ENCODE data around the gene AKR1A1. TPM values are rescaled to one million over a fixed set of nuclear protein-coding genes. Genes with fewer than 3 reads are reported as not detected.
A peak's percentile ranks its signal among the peaks of the same experiment; 100 is the strongest.

The AKR1A1 gene
- total RNA-seq, 2 experiments from 2014 or later: 137 to 150 TPM

GRCh38 chr1:45535988-45536766 is 14.4 kb upstream of the AKR1A1 start:
- H3K36me3 Mint-ChIP-seq: no peaks in the 10 kb centered on the region
- no peak overlapping the region for H3K27ac Mint-ChIP-seq
- CTCF ChIA-PET: interaction anchor here (0.9 to 3.4 kb wide), 5 partner anchors 15 to 43 kb away, joined by 3 to 17 read pairs (median 5); partner anchors contain the start of gene AKR1A1
- peaks cover 31% of the 10 kb centered on the region for H3K27me3 Mint-ChIP-seq
- DNase-seq (no peak), ATAC-seq (peak; percentile 77)
- peaks cover 18% of the 10 kb centered on the region for H3K4me1 Mint-ChIP-seq
- no peak overlapping the region for H3K4me3 Mint-ChIP-seq
- H3K9me3 Mint-ChIP-seq (ENCODE audit: low read depth): no peaks in the 10 kb centered on the region

- CTCF ChIA-PET: interaction anchor here (0.9 to 3.4 kb wide), 4 partner anchors 14 to 33 kb away, joined by 3 to 17 read pairs (median 8); partner anchors contain the start of gene AKR1A1
- H3K27ac Mint-ChIP-seq: no peak overlapping the region
- H3K4me3 Mint-ChIP-seq: no peak overlapping the region
- peaks cover 30% of the 10 kb centered on the region for H3K27me3 Mint-ChIP-seq
- no peaks in the 10 kb centered on the region for H3K9me3 Mint-ChIP-seq (ENCODE audit: low read depth)
- ATAC-seq: no peak
- no peak for DNase-seq
- H3K36me3 Mint-ChIP-seq: no peaks in the 10 kb centered on the region
- peaks cover 16% of the 10 kb centered on the region for H3K4me1 Mint-ChIP-seq
Observed at GRCh38 chr1:45536886-45537285, 13.7 kb upstream of the AKR1A1 start.

GRCh38 chr1:45541193-45541592 is 9.4 kb upstream of the AKR1A1 start:
- no peak for ATAC-seq
- no peak overlapping the region for H3K27ac Mint-ChIP-seq
- no peaks in the 10 kb centered on the region for H3K36me3 Mint-ChIP-seq
- peaks cover 41% of the 10 kb centered on the region for H3K4me1 Mint-ChIP-seq
- no peak overlapping the region for H3K4me3 Mint-ChIP-seq
- CTCF ChIA-PET: interaction anchor here (1.3 to 6.0 kb wide), 2 partner anchors 13 to 29 kb away, joined by 3 to 27 read pairs; no protein-coding TSS in a partner anchor
- no peak for DNase-seq
- peaks cover 44% of the 10 kb centered on the region for H3K27me3 Mint-ChIP-seq
- H3K9me3 Mint-ChIP-seq (ENCODE audit: low read depth): no peaks in the 10 kb centered on the region

GRCh38 chr1:45542591-45542990 is 8.0 kb upstream of the AKR1A1 start:
- Mint-ChIP-seq H3K36me3 (no peaks in the 10 kb centered on the region), H3K4me1 (peaks cover 29% of the 10 kb centered on the region), H3K27me3 (peaks cover 41% of the 10 kb centered on the region), H3K9me3 (ENCODE audit: low read depth) (no peaks in the 10 kb centered on the region), H3K4me3 (no peak overlapping the region), H3K27ac (no peak overlapping the region)
- ATAC-seq (no peak), DNase-seq (no peak)
- CTCF ChIA-PET: interaction anchor here (1.1 to 6.0 kb wide), 3 partner anchors 14 to 27 kb away, joined by 3 to 27 read pairs (median 17); partner anchors contain the start of gene PRDX1

- H3K27me3 Mint-ChIP-seq: peaks cover 37% of the 10 kb centered on the region
- H3K36me3 Mint-ChIP-seq: no peaks in the 10 kb centered on the region
- H3K9me3 Mint-ChIP-seq (ENCODE audit: low read depth): no peaks in the 10 kb centered on the region
- peak overlapping the region; percentile 3 for H3K27ac Mint-ChIP-seq
- ATAC-seq: peak; percentile 86
- DNase-seq: peak; percentile 83
- CTCF ChIA-PET: interaction anchor here (0.7 to 6.0 kb wide), 7 partner anchors 21 to 531 kb away, joined by 3 to 27 read pairs (median 3); partner anchors contain the start of genes MMACHC, PRDX1 and UROD
- peaks cover 29% of the 10 kb centered on the region for H3K4me1 Mint-ChIP-seq
- peak overlapping the region; percentile 11 for H3K4me3 Mint-ChIP-seq
Observed at GRCh38 chr1:45543581-45544417, 6.8 kb upstream of the AKR1A1 start.

- DNase-seq (no peak), ATAC-seq (no peak)
- Mint-ChIP-seq H3K27ac (no peak overlapping the region), H3K4me3 (no peak overlapping the region), H3K4me1 (peaks cover 32% of the 10 kb centered on the region), H3K36me3 (no peaks in the 10 kb centered on the region), H3K27me3 (peaks cover 37% of the 10 kb centered on the region), H3K9me3 (ENCODE audit: low read depth) (no peaks in the 10 kb centered on the region)
- CTCF ChIA-PET: interaction anchor here (0.7 to 6.0 kb wide), 6 partner anchors 22 to 532 kb away, joined by 3 to 27 read pairs (median 8); partner anchors contain the start of genes MMACHC, PRDX1 and UROD
Observed at GRCh38 chr1:45544530-45544929, 6.1 kb upstream of the AKR1A1 start.

- H3K36me3 Mint-ChIP-seq: no peaks in the 10 kb centered on the region
- H3K4me3 Mint-ChIP-seq: no peak overlapping the region
- H3K4me1 Mint-ChIP-seq: peaks cover 33% of the 10 kb centered on the region
- H3K9me3 Mint-ChIP-seq (ENCODE audit: low read depth): no peaks in the 10 kb centered on the region
- DNase-seq (peak; percentile 44), ATAC-seq (peak; percentile 33)
- no peak overlapping the region for H3K27ac Mint-ChIP-seq
- peaks cover 37% of the 10 kb centered on the region for H3K27me3 Mint-ChIP-seq
- CTCF ChIA-PET: interaction anchor here (1.3 to 6.0 kb wide), 5 partner anchors 23 to 533 kb away, joined by 3 to 27 read pairs (median 14); partner anchors contain the start of genes MMACHC, PRDX1 and UROD
Observed at GRCh38 chr1:45545019-45545493, 5.6 kb upstream of the AKR1A1 start.

- peaks cover 33% of the 10 kb centered on the region for H3K27me3 Mint-ChIP-seq
- peaks cover 36% of the 10 kb centered on the region for H3K4me1 Mint-ChIP-seq
- H3K27ac Mint-ChIP-seq: no peak overlapping the region
- ATAC-seq (no peak), DNase-seq (no peak)
- no peak overlapping the region for H3K4me3 Mint-ChIP-seq
- no peaks in the 10 kb centered on the region for H3K9me3 Mint-ChIP-seq (ENCODE audit: low read depth)
- H3K36me3 Mint-ChIP-seq: no peaks in the 10 kb centered on the region
- CTCF ChIA-PET: interaction anchor here (3.2 to 6.0 kb wide), 3 partner anchors 23 to 34 kb away, joined by 14 to 27 read pairs (median 17); partner anchors contain the start of gene PRDX1
Observed at GRCh38 chr1:45545553-45546310, 4.9 kb upstream of the AKR1A1 start.

- peaks cover 13% of the 10 kb centered on the region for H3K36me3 Mint-ChIP-seq
- DNase-seq (no peak), ATAC-seq (no peak)
- H3K27me3 Mint-ChIP-seq: peaks cover 5% of the 10 kb centered on the region
- H3K4me3 Mint-ChIP-seq: peak overlapping the region; percentile 92
- peak overlapping the region; percentile 88 for H3K27ac Mint-ChIP-seq
- H3K9me3 Mint-ChIP-seq (ENCODE audit: low read depth): no peaks in the 10 kb centered on the region
- CTCF ChIA-PET: interaction anchor here (1.0 to 3.2 kb wide), 11 partner anchors 13 to 225 kb away, joined by 3 to 15 read pairs (median 4); partner anchors contain the start of genes HPDL, NASP, PRDX1 and TESK2
- H3K4me1 Mint-ChIP-seq: peaks cover 22% of the 10 kb centered on the region
Observed at GRCh38 chr1:45551684-45552083, 1.1 kb downstream of the AKR1A1 start.

- H3K4me1 Mint-ChIP-seq: peaks cover 25% of the 10 kb centered on the region
- no peaks in the 10 kb centered on the region for H3K9me3 Mint-ChIP-seq (ENCODE audit: low read depth)
- peaks cover 13% of the 10 kb centered on the region for H3K36me3 Mint-ChIP-seq
- CTCF ChIA-PET: interaction anchor here (1.8 to 3.2 kb wide), 5 partner anchors 17 to 40 kb away, joined by 6 to 15 read pairs (median 6); partner anchors contain the start of gene NASP
- no peak for DNase-seq
- H3K27ac Mint-ChIP-seq: peak overlapping the region; percentile 9
- no peak for ATAC-seq
- H3K4me3 Mint-ChIP-seq: peak overlapping the region; percentile 8
- peaks cover under 1% of the 10 kb centered on the region for H3K27me3 Mint-ChIP-seq
Observed at GRCh38 chr1:45552331-45552730, 1.7 kb downstream of the AKR1A1 start.

GRCh38 chr1:45554198-45554597 is 3.6 kb downstream of the AKR1A1 start:
- no peak overlapping the region for H3K27ac Mint-ChIP-seq
- no peak for DNase-seq
- H3K4me3 Mint-ChIP-seq: no peak overlapping the region
- H3K9me3 Mint-ChIP-seq (ENCODE audit: low read depth): no peaks in the 10 kb centered on the region
- CTCF ChIA-PET: interaction anchor here (0.9 to 2.1 kb wide), 6 partner anchors 14 to 63 kb away, joined by 3 to 6 read pairs (median 5); partner anchors contain the start of genes PRDX1 and TESK2
- H3K27me3 Mint-ChIP-seq: no peaks in the 10 kb centered on the region
- no peak for ATAC-seq
- peaks cover 32% of the 10 kb centered on the region for H3K4me1 Mint-ChIP-seq
- peaks cover 14% of the 10 kb centered on the region for H3K36me3 Mint-ChIP-seq

GRCh38 chr1:45557422-45557944 is 6.9 kb downstream of the AKR1A1 start:
- Mint-ChIP-seq H3K36me3 (peaks cover 22% of the 10 kb centered on the region), H3K4me1 (peaks cover 16% of the 10 kb centered on the region), H3K9me3 (ENCODE audit: low read depth) (no peaks in the 10 kb centered on the region), H3K27me3 (no peaks in the 10 kb centered on the region), H3K27ac (peak overlapping the region; percentile 17), H3K4me3 (no peak overlapping the region)
- ATAC-seq (no peak), DNase-seq (no peak)
- CTCF ChIA-PET: interaction anchor here (0.7 to 5.7 kb wide), 3 partner anchors 13 to 73 kb away, joined by 3 to 33 read pairs (median 3); no protein-coding TSS in a partner anchor
